NK-92 (cell line): ENCODE results near the gene LRP1-AS.

Experiments used
- DNase-seq: peaks from one replicate; lab custom pipeline; 2025; ENCODE audit not compliant: unreplicated experiment; lab: John Stamatoyannopoulos, UW

LRP1-AS gene

GRCh38 chr12:57146961-57147944, at the start of gene LRP1-AS:
Gene LRP1-AS (minus strand): TSS chr12:57147619.
- DNase-seq = no peak

- no peak for DNase-seq
These were observed 49.5 kb upstream of the LRP1-AS start for GRCh38 chr12:57196956-57197355.

- no peak for DNase-seq
These were observed 49.0 kb upstream of the LRP1-AS start for GRCh38 chr12:57196439-57196838.

GRCh38 chr12:57195611-57196371, 48.4 kb upstream of the LRP1-AS start:
- DNase-seq = no peak

- DNase-seq = no peak
These were observed 47.8 kb upstream of the LRP1-AS start for GRCh38 chr12:57195186-57195585.

- DNase-seq = no peak
These were observed 46.8 kb upstream of the LRP1-AS start for GRCh38 chr12:57194253-57194652.

- no peak for DNase-seq
These were observed 46.4 kb upstream of the LRP1-AS start for GRCh38 chr12:57193706-57194245.

GRCh38 chr12:57192920-57193319, 45.5 kb upstream of the LRP1-AS start:
- no peak for DNase-seq

- no peak for DNase-seq
These were observed 44.0 kb upstream of the LRP1-AS start for GRCh38 chr12:57191410-57191809.

GRCh38 chr12:57190821-57191220, 43.4 kb upstream of the LRP1-AS start:
- DNase-seq = no peak

GRCh38 chr12:57190037-57190436, 42.6 kb upstream of the LRP1-AS start:
- DNase-seq = no peak

GRCh38 chr12:57188090-57188425, 40.6 kb upstream of the LRP1-AS start:
- no peak for DNase-seq

GRCh38 chr12:57187222-57188089, 40.0 kb upstream of the LRP1-AS start:
- DNase-seq = no peak

- DNase-seq = no peak
These were observed 38.6 kb upstream of the LRP1-AS start for GRCh38 chr12:57185906-57186508.

GRCh38 chr12:57185403-57185802, 38.0 kb upstream of the LRP1-AS start:
- DNase-seq = no peak

GRCh38 chr12:57183939-57184725, 36.7 kb upstream of the LRP1-AS start:
- no peak for DNase-seq

- DNase-seq = no peak
These were observed 35.6 kb upstream of the LRP1-AS start for GRCh38 chr12:57182918-57183575.

GRCh38 chr12:57181561-57182155, 34.2 kb upstream of the LRP1-AS start:
- DNase-seq = no peak

- DNase-seq = no peak
These were observed 33.7 kb upstream of the LRP1-AS start for GRCh38 chr12:57181072-57181471.
